ENCODE data around the gene TOM1L2. TPM values are rescaled to one million over a fixed set of nuclear protein-coding genes. Genes with fewer than 3 reads are reported as not detected.

Gene TOM1L2
- total and polyA plus RNA-seq, 2 donors (not counting 1 experiment from before 2014, with no cell fraction given) = 33.9 to 35.9 TPM

DNA sequence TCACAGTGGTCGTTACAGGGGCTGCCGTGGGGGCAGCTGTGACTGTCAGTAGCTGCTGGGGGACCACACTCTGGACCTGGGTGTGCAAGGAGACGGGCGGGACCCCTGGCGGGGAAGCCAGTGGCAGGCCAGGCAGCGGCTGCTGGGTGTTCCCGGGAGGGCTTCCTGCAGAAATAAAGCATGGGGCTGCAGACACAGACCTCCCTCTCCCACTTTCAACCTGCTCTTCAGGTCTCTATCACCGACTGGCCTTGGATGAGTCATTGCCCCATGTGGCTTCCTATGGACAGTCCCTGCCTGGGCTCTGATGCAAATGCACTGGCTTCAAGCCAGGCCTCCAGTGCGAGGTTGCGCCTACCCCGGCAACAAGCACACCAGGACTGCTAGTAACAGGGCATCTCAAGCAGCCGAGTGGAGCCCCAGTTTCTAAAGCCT, 152.6 kb downstream of the TOM1L2 start:
- peaks cover 43% of the 10 kb centered on the region for H3K79me2 ChIP-seq (ENCODE audit: control insufficient read depth, insufficient read depth, low read length)
- no peaks in the 10 kb centered on the region for H4K20me1 ChIP-seq (ENCODE audit: control insufficient read depth, extremely low read depth, insufficient read depth, low read length)
- TF ChIP-seq, protein P1, sequence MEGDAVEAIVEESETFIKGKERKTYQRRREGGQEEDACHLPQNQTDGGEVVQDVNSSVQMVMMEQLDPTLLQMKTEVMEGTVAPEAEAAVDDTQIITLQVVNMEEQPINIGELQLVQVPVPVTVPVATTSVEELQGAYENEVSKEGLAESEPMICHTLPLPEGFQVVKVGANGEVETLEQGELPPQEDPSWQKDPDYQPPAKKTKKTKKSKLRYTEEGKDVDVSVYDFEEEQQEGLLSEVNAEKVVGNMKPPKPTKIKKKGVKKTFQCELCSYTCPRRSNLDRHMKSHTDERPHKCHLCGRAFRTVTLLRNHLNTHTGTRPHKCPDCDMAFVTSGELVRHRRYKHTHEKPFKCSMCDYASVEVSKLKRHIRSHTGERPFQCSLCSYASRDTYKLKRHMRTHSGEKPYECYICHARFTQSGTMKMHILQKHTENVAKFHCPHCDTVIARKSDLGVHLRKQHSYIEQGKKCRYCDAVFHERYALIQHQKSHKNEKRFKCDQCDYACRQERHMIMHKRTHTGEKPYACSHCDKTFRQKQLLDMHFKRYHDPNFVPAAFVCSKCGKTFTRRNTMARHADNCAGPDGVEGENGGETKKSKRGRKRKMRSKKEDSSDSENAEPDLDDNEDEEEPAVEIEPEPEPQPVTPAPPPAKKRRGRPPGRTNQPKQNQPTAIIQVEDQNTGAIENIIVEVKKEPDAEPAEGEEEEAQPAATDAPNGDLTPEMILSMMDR (conservative IDR thresholded peaks at IDR 0.05 in 1 of 2, IDR thresholded peaks at IDR 0.05 in 1 of 2; ENCODE audit: low read depth in 1 of 2, low read length in 2 of 2) = no peak
- TF ChIP-seq EZH2 (IDR thresholded peaks at IDR 0.05; ENCODE audit: low read length, missing control alignments) = no peak
- H3K4me3 ChIP-seq (replicated peaks in 1 of 4; ENCODE audit: control extremely low read depth in 1 of 4, insufficient read depth in 1 of 4, low read depth in 3 of 4, low read length in 4 of 4) = no peak overlapping the region
- no peak overlapping the region for H3K27ac ChIP-seq (ENCODE audit: insufficient read depth, low read length)
- H3K9ac ChIP-seq (ENCODE audit: insufficient read depth, low read length) = no peak overlapping the region
- no peaks in the 10 kb centered on the region for H3K9me3 ChIP-seq (ENCODE audit: control insufficient read depth, insufficient read depth, low read depth, low read length)
- peak; percentile 87 to 89 for DNase-seq (ENCODE audit: low read depth in 2 of 2)
- no peak overlapping the region for H2AFZ ChIP-seq (ENCODE audit: low read length)
- H3K4me2 ChIP-seq (ENCODE audit: extremely low read depth, insufficient read depth, low read length) = no peak overlapping the region
- peaks cover 46% of the 10 kb centered on the region for H3K4me1 ChIP-seq (ENCODE audit: control insufficient read depth, extremely low read depth, insufficient read depth, low read length)
- H3K36me3 ChIP-seq (ENCODE audit: control insufficient read depth, insufficient read depth, low read length) = peaks cover 39% of the 10 kb centered on the region
- no peaks in the 10 kb centered on the region for H3K27me3 ChIP-seq (ENCODE audit: control insufficient read depth, insufficient read depth, low read length)

DNA sequence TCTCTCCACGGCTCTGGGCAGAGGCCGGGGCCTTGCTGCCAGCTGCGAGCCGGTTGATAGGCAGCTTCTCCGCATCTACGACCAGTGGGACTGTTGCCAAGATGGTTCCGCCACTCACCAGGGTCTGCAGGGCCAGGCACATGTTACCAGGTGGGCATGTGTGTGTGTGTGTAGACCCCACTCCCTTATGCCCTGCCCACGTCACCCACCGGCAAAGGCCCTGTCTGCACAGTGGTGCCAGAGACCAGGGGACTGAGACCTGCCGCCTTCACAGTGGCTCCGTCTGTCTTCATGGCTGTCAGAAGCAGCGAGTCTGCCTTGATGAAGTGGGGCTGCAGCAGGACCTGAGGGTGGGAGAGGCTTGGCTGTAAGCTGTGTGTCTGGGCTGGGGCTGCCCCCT, 153.1 kb downstream of the TOM1L2 start:
- Histone ChIP-seq H3K36me3 (ENCODE audit: control insufficient read depth, insufficient read depth, low read length) (peaks cover 39% of the 10 kb centered on the region), H3K4me2 (ENCODE audit: extremely low read depth, insufficient read depth, low read length) (no peak overlapping the region), H3K27ac (ENCODE audit: insufficient read depth, low read length) (no peak overlapping the region), H3K4me3 (replicated peaks in 1 of 4; ENCODE audit: control extremely low read depth in 1 of 4, insufficient read depth in 1 of 4, low read depth in 3 of 4, low read length in 4 of 4) (no peak overlapping the region), H3K79me2 (ENCODE audit: control insufficient read depth, insufficient read depth, low read length) (peaks cover 39% of the 10 kb centered on the region), H2AFZ (ENCODE audit: low read length) (no peak overlapping the region), H4K20me1 (ENCODE audit: control insufficient read depth, extremely low read depth, insufficient read depth, low read length) (no peaks in the 10 kb centered on the region), H3K4me1 (ENCODE audit: control insufficient read depth, extremely low read depth, insufficient read depth, low read length) (peaks cover 41% of the 10 kb centered on the region), H3K9ac (ENCODE audit: insufficient read depth, low read length) (no peak overlapping the region), H3K9me3 (ENCODE audit: control insufficient read depth, insufficient read depth, low read depth, low read length) (no peaks in the 10 kb centered on the region), H3K27me3 (ENCODE audit: control insufficient read depth, insufficient read depth, low read length) (no peaks in the 10 kb centered on the region)
- no peak for DNase-seq (ENCODE audit: low read depth in 2 of 2)
- TF ChIP-seq EZH2 (IDR thresholded peaks at IDR 0.05; ENCODE audit: low read length, missing control alignments) = no peak
- TF ChIP-seq, protein P1 (conservative IDR thresholded peaks at IDR 0.05 in 1 of 2, IDR thresholded peaks at IDR 0.05 in 1 of 2; ENCODE audit: low read depth in 1 of 2, low read length in 2 of 2) = no peak

DNA sequence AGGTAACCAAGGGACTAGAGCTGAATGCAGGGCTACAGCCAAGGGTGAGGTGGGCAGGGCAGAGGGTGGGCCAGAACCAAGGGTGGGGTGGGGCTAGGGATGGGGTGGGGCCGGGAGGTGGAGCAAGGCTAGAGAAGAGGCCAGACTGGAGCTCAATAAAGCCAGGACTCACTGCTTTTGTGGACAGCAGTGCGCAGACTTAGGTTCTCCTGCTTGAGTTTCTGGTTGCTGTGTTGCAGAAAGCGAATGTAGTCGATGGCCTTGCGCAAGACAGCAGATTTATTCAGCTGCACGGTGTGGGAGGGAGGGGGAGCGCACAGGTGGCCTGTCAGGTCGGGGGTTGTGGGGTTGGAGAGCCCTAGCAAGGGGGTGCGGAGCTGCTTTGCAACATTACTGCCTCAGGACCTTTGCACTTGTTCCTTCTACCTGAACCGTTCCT, 154.1 kb downstream of the TOM1L2 start:
- H3K79me2 ChIP-seq (ENCODE audit: control insufficient read depth, insufficient read depth, low read length) = peaks cover 33% of the 10 kb centered on the region
- H2AFZ ChIP-seq (ENCODE audit: low read length) = no peak overlapping the region
- no peak for TF ChIP-seq EZH2 (IDR thresholded peaks at IDR 0.05; ENCODE audit: low read length, missing control alignments)
- TF ChIP-seq, protein P1 (conservative IDR thresholded peaks at IDR 0.05 in 1 of 2, IDR thresholded peaks at IDR 0.05 in 1 of 2; ENCODE audit: low read depth in 1 of 2, low read length in 2 of 2) = no peak
- peaks cover 42% of the 10 kb centered on the region for H3K36me3 ChIP-seq (ENCODE audit: control insufficient read depth, insufficient read depth, low read length)
- peak; percentile 36 to 49 for DNase-seq (ENCODE audit: low read depth in 2 of 2)
- peaks cover 37% of the 10 kb centered on the region for H3K4me1 ChIP-seq (ENCODE audit: control insufficient read depth, extremely low read depth, insufficient read depth, low read length)
- no peak overlapping the region for H3K27ac ChIP-seq (ENCODE audit: insufficient read depth, low read length)
- H3K4me2 ChIP-seq (ENCODE audit: extremely low read depth, insufficient read depth, low read length) = no peak overlapping the region
- H3K9ac ChIP-seq (ENCODE audit: insufficient read depth, low read length) = no peak overlapping the region
- H3K27me3 ChIP-seq (ENCODE audit: control insufficient read depth, insufficient read depth, low read length) = no peaks in the 10 kb centered on the region
- no peak overlapping the region for H3K4me3 ChIP-seq (replicated peaks in 1 of 4; ENCODE audit: control extremely low read depth in 1 of 4, insufficient read depth in 1 of 4, low read depth in 3 of 4, low read length in 4 of 4)
- H4K20me1 ChIP-seq (ENCODE audit: control insufficient read depth, extremely low read depth, insufficient read depth, low read length) = no peaks in the 10 kb centered on the region
- H3K9me3 ChIP-seq (ENCODE audit: control insufficient read depth, insufficient read depth, low read depth, low read length) = no peaks in the 10 kb centered on the region

All from fibroblast of lung (primary cell).